GOT3 (cell line): ENCODE results near the gene GLCCI1.

Experiments used
- DNase-seq: peaks from one replicate; lab custom pipeline; 2025; ENCODE audit warnings: mixed read lengths; lab: John Stamatoyannopoulos, UW

GLCCI1 gene

GRCh38 chr7:7968544-7969305, at the start of gene GLCCI1:
TSS of gene GLCCI1 (plus strand) at chr7:7968796. CDS start at chr7:7969351, 555 bp downstream.
- peak; percentile 79 for DNase-seq

- DNase-seq = no peak
These were observed 49.1 kb upstream of the GLCCI1 start for GRCh38 chr7:7919449-7919945.

DNA sequence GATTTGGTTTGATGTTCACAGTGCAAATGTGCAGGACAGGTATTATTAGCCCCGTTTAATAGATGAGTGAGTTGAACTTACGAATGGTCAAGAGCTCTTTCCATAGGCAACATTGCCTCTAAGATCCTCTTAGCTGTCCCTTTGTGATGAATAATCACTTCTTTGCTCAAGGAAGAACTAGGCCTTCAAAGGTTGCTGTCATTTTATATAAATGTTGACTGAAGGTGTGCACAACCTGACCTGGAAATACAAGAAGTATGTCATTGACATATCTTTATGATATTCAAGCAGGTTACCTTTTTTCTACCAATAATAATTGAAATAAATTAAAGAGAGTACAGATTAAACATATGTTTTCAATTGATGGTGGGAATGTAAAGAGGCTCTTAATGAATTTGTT, 48.5 kb upstream of the GLCCI1 start:
- no peak for DNase-seq

DNA sequence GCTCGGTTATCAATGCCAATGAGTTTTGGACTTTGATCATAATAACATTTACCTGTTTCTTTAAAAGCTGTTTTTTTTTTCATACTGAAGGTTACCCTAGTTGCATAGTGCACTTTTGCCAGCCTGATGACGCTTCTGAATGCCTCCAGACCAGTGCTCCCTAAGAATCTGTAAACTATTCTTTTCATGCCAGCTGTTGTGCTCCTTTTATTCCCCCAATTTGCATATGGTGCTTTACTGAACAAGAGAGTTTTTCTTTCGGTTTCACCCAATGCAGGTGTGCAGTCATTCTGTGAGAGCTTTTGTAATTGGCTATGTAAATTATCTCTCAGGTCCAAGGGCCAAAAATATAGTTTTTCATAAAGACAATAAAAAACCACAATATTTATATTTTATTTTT, 48.1 kb upstream of the GLCCI1 start:
- DNase-seq = no peak

DNA sequence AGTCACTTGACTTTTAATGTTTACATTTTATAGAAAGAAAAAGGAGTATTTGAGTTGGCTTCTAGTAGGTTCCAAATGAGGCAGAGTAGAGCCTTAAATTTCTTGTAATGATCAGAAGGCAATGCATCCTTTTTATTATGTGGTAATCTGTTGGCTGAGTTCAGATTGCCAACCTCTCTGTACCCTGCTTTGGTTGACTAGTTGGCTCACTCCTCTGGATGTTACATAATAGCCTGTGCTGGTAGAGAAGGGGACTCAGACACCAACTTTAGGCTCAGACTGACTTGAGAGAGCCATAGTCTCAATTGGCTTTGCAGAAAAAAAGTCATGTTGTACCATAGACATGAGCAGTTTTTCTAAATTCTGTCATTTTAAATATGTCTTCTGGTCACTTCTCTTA, 46.8 kb upstream of the GLCCI1 start:
- DNase-seq = no peak

DNA sequence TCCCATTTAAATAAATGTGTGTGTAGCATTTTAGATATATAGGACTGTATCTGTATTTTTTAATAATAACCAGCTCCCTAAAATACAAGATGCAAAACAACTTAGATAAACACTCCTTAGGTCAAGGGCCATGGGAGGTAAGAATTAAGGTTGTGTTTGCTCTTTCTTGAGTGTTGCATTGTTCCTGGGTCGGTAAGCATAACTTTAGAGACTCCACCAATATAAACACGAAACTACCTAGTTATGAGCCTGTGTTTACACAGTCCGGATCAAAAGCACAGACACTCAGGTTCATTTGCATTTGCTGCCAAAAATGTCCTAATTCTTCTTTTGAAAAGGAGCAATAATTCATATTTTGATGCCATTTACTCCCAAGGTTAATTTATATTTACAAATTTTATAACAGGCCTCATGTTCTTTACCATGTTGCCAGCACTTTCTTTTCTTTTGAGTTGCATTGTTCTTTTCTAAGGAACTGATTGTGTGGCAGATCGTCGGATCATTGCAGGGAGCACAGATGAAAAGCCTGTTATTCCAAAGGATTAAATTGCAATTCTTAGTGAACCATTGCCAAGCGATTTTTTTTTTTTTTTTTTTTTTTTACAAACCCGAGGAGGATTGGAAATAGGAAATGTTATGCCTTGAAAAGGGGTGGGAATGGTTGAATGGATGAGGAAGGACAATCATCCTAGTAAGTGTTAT, 45.8 kb upstream of the GLCCI1 start:
- DNase-seq = no peak

- no peak for DNase-seq
These were observed 44.8 kb upstream of the GLCCI1 start for GRCh38 chr7:7923818-7924217.

- DNase-seq = no peak
These were observed 44.3 kb upstream of the GLCCI1 start for GRCh38 chr7:7924303-7924702.

DNA sequence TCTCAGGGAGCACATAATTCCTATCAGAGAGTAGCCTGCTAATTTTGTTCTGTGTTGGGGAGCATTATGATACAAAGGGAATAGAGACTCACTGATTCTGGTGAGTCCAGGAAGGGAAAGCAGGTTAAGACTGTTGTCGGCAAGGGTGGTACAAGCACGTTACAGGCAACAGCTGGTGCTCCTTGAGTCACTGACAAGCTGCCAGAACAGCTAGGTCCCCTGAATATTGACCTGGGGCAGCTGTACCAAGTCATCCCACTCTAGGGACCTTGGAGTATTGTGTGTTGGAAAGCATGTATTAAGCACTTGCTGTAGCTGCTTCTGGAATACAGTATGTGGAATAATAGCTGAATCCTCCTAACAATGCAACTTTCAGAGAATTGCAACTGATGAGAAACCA, 37.0 kb upstream of the GLCCI1 start:
- no peak for DNase-seq

- no peak for DNase-seq
These were observed 36.0 kb upstream of the GLCCI1 start for GRCh38 chr7:7932553-7932952.

DNA sequence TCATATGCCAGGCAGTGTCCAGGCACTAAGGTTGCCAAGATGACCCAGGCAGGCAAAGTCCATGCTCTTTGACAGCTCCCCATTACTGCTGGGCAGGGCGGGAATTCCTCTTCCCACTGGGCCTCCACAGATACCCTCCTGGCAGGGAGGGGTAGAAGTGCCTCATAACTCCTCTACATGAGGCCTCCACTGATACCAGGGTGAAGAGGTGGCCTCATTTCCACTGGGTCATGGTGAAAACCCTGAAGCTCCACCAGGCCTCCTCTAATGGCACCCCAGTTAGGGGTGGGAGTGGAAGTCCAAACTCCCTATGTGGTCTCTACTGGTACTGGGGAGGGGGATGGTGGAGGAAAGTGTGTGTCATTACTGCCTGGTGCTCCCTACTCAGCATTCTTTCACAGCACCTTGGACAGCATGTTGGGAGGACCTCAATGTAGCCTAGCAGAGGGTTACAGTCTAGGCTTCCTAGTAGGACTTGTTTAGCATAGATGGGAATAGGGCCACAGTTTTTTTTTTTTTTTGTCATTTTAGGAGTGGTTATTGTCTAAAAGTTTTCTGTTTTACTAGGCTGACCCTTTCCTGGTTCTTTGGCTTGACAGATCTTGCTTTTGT, 34.6 kb upstream of the GLCCI1 start:
- no peak for DNase-seq

- no peak for DNase-seq
These were observed 33.7 kb upstream of the GLCCI1 start for GRCh38 chr7:7934945-7935344.

DNA sequence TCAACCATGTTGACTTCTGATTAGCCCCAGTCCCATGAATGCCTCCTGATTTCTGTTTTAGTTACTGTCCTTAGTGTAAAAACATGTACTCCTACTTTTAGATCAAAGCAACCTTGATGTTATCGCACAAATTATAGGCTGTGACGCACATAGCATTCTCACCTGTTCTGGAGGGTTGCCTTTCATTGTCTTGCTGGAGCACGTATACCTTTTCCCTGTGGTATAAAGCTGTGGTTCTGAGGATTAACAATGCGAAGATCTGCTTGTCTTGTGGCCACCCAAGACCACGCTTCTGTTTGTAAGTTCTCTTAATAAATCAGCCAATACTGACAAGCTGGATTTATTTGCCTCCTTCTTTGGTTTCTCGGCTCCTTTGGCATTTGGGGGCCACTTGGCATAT, 30.1 kb upstream of the GLCCI1 start:
- DNase-seq = no peak

DNA sequence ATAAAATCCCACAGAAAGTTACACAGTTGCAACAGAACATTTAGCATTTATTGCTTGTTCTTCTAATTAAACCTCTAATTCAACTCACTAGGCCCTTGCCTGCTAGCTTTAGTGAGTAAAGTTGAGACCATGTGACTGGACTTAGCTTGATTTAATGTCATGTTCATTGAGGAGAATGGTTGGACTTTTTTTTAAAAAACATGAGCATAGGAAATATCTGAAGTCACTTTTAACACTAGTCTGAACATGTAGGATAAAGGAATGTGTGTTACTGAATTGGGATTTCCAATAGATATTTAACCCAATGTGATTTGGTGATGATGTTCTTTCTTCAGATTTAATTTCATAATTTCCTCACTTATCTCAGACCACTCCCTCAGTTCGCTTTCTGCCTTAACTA, 24.6 kb upstream of the GLCCI1 start:
- no peak for DNase-seq

DNA sequence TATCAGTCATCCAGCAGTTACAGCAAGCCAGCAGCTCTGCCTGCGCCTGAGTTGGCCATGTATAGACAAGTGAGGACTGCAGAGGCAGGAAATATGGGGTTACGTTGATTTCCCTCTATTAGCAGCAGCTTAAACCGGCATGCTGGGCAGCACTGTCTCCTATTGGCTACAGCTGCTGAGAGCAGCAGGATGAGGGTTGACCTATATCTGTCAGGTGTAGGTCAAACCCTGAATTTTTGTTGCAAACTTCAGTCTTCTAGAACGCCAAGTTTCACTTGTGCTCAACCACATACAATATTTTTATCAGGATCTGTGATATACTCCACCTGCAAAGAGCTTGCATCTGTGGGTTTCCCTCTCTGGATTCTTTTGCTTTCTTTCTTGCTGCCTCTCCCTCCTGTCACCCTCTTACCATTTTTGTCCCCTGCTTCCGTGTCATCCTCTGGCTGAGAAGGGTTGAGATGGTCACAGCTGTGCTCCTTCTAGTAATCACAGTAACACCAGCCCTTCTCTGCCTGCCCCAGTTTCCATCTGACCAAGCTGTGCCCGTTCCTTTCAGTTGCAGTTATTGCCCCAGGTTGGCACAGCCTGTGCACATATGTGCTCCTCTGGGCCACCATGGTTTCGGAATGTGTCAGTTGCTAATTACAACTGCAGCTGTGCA, 23.8 kb upstream of the GLCCI1 start:
- no peak for DNase-seq

- DNase-seq = no peak
These were observed 22.1 kb upstream of the GLCCI1 start for GRCh38 chr7:7946486-7946885.

DNA sequence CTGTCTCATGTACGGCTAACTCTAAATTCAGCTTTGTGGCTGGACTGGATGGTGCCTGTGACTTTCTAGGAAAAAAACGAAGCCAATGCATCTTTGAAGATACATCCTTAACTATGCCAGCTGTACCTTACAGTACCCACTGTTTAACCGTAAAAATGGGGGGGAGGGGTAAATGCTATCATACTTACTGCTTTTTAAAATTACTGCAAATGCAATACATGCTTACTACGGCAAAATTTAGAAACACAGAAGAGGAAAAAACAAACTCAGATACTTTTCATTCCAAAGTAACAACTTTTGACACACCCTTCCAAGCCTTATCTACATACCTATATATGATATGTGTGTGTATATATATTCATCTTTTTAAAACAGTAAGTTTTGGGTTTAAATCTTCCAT, 20.4 kb upstream of the GLCCI1 start:
- DNase-seq = no peak

GRCh38 chr7:7953806-7954205, 14.8 kb upstream of the GLCCI1 start:
- no peak for DNase-seq

GRCh38 chr7:7956531-7957128, 12.0 kb upstream of the GLCCI1 start:
- DNase-seq = no peak

GRCh38 chr7:7957513-7957912, 11.1 kb upstream of the GLCCI1 start:
- no peak for DNase-seq

DNA sequence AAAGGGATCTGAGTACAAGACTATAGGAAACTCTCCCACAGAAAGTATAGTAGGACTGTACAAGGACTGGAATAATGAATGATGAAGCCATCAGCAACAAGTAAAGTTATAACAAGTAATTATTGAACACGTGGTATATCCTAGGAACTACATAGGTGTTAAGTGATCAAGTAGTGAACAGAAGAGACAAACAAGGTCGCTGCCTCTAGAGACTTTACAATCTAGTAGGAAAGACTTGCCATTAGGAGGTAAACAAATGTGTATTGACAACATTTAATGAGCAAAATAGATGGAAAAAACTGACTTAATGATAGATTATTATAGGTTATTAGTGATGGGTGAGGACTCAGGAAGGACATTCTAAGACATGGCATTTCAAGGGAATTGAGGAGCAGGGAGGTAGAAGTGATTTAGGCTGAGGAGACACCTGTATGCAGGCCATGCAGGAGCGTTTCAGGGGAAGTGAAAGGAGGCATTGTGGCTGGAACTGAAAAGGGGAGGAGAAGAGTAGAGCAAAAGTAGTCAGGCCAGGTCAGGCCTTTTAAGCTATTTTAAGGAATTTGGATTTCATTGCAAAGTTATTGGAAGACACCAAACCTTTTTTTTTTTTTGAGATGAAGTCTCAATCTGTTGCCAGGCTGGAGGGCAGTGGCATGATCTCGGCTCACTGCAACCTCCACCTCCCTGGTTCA, 8.5 kb upstream of the GLCCI1 start:
- DNase-seq = no peak
